CD4-positive, alpha-beta T cell treated with Interleukin-17A for 1 hour (primary cell): ENCODE measurements around the gene CNPY1.
A peak's percentile ranks its signal among the peaks of the same experiment; 100 is the strongest.
"Not testable (repeated sequence)": the region's sequence is repeated elsewhere in the genome, so short reads cannot be mapped to it uniquely, and the experiment has no call there.

Experiments used
- DNase-seq: peaks from one replicate; pipeline ENCODE4 v3.0.0-alpha.2; 2020

CNPY1 gene

DNA sequence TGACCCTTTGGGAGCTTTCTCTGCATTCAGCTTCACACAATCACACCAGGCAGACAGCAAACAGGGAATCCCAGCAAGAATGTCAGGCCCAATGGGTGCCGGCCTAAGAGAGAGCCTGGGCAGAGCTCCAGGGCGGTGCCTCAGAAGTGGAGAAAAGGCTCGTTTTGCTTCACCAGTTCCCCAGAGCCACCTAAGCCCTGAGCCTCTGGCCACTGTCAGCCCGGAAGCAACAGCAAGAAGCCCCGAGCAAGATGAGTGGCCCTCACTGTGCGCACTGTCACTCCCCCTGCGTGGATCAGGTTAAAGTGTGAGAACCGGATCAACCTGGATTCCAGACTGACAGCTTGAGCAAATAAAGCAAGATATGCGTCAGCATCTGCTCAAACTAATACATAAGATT, 14.7 kb downstream of the CNPY1 start:
- DNase-seq, result no peak

DNA sequence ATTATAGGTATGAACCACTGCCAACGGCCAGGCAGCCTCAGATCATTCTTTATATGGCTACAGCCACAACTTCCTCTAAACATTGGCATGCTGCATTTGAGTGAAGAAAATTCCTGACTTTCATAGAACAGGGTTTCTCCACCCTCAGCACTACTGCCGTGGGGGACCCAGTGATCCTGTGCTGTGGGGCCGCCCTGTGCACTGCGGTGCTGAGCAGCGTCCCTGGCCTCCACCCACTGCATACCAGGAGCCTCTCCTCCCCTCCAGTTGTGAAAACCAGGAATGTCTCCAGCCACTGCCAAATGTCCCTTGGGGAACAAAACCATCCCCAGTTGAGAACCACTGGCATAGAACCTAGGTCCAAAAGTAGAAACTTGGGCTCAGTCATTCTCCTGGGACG, 15.8 kb downstream of the CNPY1 start:
- no peak for DNase-seq

DNA sequence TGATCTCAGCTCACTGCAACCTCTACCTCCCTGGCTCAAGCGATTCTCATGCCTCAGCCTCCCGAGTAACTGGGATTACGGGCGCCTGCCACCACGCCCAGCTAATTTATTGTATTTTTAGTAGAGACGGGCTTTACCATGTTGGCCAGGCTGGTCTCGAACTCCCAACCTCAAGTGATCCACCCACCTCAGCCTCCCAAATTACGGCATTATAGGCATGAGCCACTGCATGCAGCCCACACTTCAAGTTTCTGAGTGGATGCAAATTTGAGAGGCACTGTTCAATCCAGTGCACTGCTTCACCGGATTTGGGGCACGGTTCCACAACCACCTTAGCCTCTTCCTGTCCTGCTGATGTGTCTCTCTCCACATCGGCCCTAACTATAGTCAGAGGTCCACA, 16.5 kb downstream of the CNPY1 start:
- no peak for DNase-seq

DNA sequence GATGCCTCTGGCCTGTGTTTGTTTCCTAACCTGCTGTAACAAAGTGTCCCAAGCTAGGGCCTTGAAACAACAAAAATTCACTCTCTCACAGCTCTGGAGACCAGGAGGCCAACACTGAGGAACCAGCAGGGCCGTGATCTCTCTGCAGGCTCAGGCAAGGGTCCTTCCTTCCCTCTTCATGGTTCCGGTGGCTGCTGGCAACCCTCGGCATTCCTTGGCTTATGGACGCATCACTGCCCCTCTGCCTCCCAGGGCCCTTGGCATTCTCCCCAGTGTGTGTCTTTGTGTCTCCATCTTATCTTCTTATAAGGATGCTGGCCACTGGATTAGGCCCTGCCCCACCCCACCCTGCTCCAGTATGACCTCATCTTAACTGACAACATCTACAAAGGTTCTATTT, 17.0 kb downstream of the CNPY1 start:
- DNase-seq, result no peak

DNA sequence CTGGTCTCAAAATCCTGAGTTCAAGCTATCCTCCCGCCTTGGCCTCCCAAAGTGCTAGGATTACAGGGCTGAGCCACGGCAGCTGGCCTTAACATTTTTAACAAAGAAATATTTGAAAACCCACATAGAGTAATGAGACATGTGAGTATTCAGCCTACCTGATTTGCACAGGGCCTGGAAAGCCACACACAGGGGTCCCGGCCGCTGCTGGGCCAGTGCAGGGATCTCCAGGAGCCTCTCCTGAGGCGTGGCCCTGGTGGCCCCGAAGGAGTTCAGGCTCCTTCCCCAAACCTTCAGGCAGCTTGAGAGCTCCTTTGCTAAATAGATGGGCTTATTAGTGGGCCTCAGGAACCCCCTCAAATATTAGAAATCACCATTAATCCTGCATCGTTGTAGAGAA, 18.7 kb downstream of the CNPY1 start:
- no peak for DNase-seq

DNA sequence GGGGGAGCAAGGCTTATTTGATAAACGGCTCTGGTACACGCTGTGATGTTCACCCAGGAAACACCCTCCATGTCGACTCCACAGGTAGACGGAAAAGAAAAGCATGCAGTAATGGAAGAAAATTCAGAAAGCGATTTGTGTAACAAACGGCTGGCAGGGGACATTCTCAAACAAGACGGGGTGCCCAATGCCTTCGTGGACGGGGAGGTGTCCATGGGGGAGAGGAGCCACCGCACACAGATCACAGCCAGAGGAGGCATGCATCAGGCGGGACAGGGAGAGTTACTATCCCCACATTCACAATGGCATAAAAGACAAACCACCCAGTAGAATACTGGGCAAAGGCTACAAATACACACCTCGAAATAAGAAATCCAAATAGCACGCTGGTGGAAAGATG, 20.1 kb downstream of the CNPY1 start:
- DNase-seq, result no peak

DNA sequence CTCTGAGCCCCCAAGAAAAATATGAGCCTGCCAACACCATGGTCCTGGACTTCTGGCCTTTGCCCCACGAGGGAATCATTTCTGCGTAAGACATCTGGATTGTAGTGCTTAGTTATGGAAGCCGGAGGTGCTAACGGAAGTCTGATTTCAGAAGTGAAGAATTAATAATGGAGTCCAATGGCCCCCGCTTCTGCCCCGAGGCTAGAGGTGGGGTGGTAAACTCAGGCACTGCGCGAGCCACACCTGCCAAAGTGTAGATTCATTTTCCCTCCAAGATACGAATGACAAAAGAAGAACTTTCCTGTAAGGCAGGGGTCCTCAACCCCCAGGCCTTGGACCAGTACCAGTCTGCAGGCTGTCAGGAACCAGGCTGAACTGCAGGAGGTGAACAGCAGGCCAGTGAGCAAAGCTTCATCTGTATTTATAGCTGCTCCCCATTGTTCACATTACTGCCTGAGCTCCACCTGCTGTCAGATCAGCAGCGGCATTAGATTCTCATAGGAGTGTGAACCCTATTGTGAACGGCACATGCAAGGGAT, 22.3 kb downstream of the CNPY1 start:
- DNase-seq, result peak; percentile 5

DNA sequence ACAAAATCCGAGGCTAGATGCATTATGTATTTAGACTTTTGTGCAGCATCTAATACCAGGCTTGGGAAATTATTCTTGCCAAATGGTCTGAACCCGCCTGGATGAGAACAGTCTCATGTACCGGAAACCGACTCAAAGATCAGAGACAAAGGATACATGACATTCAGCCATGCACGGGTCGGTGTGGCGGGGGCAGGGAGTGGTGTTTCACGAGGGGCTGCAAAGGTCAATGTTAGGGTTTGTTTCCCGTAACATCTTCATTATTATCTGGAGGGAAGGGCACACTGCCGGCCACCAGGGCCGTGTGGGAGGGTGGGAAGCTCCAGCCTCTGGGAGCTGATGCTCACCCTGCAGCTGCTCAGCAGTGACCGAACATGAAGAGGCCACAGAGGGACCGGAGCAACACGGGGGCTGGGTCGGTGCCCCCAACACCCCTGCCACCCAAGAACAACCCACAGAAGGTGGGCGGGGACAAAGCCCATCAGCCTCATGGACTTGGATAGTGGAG, 23.1 kb downstream of the CNPY1 start:
- no peak for DNase-seq

DNA sequence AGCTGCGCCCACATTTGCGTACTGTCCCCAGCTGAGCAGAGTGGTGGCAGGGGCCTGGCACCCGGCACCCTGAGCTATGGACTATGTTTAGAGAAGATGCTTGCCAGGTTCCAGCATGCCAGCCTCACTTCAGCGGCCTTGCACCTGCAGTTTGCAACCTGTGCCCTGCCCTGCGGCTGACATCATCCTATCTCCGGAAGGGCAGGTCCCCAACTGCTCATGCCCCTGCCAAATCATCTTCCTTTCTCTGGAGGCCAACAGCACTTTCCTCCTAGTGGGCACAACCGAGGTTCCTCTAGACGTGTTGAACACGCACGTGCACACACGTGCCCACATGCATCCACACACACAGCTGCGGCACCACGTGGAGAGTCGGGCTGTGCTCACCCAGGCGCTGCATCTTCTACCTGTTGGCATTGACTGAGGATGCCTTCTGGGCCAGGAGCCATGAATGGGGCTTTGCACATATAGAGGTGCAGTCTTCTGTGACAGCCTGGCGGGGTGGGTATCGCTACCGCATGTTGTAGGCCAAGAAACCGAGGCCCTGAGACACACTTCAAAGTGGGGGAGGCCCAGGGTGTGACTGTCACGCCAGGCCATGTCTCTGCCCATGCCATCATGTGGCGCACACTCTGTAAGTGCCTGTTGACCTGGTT, 24.5 kb downstream of the CNPY1 start:
- no peak for DNase-seq

DNA sequence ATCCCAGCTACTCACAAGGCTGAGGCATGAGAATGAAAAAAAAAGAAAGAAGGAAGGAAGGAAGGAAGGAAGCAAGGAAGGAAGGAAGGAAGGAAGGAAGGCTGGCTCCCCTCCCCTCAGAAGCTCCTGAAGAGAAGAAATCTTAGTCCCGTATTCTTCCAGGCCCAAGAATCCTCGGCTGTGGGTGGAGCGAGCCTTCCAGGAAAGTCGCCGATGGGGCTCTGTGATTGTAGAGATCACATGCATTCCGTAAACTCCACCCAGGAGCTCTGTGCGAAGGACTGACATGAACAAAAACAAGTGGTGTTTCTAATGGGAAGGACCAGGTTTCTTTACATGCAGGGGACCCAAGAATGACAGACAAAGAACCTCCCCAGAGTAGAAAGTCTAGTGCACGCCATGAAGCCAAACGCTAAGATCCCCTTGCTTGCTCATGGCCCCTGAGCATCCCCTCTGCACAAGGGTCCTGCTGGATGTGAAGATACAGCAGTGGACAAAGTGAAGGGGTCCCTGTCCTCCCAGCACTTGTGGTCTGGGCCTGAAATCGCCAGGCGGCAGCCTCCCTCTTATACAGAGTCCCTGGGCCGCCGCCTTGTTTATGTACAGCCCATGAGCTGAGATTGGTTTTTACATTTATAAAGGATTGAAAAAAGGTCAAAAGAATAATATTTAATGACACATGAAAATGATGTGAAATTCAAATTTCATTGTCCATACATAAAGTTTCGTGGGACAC, 25.2 kb downstream of the CNPY1 start:
- no peak for DNase-seq

DNA sequence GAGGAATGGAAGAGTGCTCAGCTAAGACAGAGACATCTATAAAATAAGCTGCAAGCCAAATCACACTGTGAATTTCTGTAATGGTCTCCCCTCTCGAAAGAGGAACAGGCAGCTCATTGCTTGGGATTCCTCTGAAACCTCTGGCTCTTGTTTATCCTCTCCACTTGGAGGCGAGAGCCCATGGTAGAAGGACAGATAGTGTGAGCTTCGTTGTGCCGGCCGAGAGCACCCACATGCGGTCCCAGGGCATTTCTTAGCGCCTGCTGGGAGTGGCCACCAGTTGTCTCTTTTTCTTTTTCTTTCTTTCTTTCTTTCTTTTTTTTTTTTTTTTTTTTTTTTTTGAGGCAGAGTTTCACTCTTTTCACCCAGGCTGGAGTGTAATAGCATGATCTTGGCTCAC, 26.2 kb downstream of the CNPY1 start:
- DNase-seq, result no peak

DNA sequence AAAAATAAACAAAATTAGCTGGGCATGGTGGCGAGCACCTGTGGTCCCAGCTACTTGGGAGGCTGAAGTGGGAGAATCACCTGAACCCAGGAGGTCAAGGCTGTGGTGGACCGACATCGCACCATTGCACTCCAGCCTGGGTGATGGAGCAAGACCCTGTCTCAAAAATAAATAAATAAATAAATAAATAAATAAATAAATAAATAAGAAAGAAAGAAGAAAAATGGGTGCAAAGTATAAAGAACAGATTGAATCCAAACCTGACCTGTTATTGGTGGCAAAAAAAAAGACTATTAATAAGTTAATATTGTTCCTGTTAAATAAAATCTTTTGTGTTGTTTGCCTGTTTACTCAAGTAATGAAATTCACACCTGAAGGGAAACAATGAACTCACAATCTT, 27.0 kb downstream of the CNPY1 start:
- DNase-seq, result not testable (repeated sequence)

DNA sequence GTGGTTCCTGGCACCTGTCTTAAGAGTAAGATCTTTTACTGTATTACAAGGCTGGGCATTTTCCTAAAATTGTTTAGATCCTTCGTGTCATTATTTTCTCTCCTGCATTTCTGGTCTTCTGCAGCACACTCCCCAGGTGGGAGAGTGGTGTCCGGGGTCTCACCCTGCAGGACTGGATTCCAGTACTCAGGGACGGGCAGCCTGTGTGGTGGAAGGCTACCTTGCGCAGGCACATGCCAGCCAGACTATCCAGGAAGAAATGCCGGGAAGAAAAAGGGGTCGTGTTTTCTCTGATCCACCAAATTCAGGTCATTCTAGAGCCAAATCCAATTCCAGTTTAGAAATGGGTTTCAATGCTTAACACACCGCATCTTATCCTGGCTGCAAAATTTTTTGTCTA, 27.7 kb downstream of the CNPY1 start:
- no peak for DNase-seq

DNA sequence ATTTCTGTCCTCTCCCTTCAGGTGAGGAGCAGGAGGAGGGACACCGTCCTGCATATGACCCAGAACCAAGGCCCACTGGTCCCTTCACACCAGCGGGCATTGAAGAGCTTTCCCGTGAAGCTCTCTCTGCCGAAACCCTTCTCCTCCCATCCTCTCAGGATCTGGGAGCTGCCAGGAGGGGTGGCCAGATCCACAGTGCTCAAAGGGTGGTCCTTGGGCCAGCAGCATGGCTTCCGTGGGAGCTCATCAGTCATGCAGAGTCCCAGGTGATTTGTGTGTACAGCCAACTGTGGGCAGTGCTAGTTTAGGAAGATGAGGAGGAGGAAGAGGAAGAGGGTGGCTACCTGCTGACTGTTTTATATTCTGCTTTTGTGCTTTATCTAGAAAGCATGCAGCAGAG, 28.4 kb downstream of the CNPY1 start:
- DNase-seq, result no peak

DNA sequence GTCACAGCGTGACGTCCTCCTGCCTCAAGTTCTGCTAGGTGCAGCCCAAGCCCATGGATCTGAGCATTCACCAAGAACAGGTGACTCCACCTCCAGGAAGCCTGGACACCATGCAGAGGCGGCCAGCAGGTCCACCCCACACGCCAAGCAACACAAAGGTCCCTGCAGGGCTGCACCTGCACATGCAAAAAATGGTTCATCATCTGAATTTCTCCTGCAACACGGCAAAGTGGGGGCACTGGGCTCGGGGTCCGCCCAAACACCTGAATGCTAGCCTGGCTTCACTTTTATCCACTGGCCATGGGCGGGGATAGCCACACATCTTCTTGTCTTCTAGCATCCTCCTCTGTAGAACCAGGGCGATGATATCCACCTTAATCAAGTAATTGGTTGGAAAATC, 28.9 kb downstream of the CNPY1 start:
- DNase-seq, result no peak

DNA sequence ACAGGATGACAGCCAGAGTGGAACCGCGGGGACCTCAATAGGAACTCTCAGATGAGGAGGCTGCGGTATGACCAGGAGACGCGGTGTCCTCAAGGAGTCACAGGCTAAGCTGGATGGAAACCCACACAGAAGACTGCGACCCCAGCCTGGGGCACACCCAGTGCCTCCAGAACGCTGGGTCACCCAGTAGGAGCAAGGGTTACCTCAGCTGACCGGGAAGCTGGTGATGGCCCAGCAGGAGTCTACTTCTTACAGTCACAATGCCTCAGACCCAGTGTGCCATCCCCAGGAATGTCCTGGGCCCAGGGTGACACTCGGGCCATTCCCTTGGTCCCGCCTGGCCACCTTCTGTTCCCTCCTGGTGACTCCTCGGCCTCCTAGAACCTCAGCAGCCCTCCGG, 29.9 kb downstream of the CNPY1 start:
- DNase-seq, result no peak

DNA sequence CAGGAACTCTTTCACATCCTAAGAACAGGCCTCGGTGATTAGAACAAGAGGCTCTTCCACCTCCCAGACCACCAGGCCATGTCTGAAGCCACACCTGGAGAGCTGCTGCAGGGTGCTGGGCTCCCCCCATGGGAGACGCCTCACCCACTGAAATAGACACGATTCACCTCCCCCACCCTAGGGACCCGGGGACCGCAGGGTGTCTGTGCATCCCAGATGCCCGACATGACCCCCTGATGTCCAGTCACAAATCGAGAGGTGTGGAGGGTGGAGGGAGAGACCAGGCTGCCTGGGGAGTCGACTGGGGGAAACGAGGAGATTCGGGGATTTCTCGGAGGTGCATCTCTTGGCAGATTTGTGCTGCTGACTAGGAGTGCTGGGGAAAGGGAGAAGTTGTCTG, 31.0 kb downstream of the CNPY1 start:
- no peak for DNase-seq

DNA sequence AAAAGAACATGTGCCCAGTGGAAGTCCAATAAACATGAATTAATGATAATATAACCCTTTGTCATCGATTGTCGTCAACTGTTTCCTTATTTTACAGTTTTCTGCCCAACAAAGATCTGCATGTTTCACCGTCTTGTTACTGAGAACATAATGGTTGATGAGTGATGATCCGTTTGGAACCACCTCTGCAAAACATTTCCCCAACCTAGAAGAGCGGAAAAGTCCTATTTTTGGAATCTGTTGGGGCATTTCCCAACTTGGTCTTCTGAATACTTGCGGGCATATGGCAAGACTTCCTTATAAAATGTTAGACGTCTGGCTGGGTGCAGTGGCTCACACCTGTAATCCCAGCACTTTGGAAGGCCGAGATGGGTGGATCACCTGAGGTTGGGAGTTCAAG, 32.1 kb downstream of the CNPY1 start:
- no peak for DNase-seq

DNA sequence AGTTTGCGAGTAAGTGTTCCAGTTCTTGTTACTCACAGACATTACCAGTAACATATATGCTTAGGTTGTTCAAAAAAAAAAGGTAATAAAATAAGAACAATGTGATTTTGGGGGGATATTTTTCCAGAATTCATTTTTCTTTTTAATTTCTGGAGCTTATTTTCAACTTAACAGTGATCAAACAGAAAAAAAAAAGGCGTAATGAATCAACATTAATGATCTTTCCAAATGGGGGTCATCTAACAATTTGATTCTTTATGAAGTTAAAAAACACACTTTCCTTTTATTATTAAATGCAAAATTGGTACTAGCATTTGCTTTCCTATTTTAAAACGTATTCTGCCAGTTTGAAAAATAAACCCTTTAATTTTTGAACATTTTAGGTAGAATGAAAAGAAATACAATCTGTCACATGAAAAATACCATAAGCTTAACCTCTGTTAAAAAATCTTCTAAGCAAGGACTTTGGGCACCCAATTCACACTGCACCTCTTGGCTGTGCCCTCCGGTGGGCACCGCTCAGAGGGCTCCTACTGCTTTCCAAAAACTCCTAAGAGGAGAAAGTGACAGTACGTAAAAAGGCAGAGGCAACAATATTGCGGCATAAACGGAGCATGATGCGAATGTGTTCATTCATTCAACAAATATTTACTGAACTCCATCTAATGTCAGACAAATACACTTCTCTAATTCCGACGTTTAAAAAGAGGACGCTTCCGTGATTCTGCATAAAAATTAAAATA, 32.6 kb downstream of the CNPY1 start:
- DNase-seq, result no peak

DNA sequence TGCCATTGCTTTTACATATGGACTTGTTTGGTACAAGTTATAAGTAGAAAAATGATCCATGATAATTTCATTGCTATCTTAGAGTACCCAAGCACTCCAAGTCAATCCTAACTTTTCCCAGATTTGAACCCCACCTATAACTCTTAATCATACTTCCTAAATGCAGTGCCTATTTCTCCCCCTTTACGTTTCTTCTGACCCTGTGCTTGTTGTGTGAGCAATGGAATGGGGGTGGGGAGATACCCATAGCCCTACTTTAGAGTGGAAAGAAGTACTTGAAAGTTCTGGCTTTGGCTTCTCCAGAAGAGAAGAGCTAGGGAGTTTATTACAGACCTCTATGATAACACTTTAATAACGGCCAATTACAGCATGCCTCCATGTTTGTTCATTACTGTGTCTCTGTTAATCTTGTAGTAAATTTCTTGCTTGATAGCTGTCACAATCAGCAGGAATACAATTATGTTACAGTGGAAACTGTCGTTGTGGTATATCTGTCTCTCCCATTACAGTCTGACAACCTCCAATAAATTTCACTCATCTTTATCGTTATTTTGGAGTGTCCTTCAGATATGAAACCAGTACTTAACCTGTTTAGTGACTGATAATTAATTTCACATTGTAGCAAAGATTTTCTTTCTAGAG, 34.0 kb downstream of the CNPY1 start:
- no peak for DNase-seq

DNA sequence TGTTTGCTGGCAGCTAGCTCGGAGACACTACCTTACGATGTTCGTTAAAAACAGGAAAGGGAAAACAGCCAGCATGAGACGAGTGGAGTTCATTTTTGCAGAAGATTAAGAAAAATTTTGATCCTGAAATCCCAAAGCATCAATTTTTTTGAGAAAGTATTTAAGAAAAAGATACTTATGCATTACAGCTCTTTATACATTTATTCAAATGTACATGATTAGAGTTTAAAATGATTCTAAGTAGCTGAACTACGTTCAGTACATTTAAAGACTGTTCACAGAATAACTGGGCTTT, 34.7 kb downstream of the CNPY1 start:
- no peak for DNase-seq

DNA sequence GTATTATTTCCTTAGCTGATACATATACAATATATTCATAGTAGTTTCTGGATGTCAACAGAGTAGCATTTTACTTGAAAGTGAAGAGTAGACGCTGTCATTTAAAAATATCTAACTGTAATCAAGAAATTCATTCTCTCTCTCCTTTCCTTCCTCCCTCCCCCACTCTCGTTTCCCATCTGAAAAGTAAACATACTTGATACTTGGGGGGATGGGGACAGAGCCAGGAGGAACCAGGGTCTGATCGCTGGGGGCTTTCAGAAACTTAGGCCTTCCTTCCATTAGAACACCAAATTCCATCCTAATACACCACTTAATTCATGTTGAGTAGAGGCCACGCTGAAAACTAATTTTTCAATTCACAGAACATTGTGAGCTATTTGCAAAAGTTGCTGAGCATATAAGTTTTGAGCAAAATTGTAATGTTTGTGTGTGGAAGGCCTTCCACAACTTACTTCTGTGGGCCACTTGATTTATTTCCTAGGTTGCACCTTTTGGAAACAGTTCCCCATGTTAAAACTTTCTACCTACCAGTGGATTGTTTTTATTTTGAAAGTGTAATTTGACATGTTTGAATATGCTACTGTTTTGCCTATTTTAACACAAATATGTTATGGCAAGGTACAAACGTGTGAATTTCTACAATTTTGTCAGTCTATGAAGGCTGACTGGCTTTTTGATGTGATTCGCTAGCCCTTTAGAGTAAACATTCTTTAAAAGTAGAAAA, 35.2 kb downstream of the CNPY1 start:
- DNase-seq, result no peak
